K562 (cell line): ENCODE data around the gene MTMR4. TPM values are rescaled to one million over a fixed set of nuclear protein-coding genes. Genes with fewer than 3 reads are reported as not detected.

Source experiments
- ATAC-seq: fragments of 200-7000 bp; cut with Tn5 transposase; 3 replicates; pipeline ENCODE4 v1.9.1; 2020; ENCODE audit warnings: moderate library complexity
- BruUV-seq: library from RNA; stranded (reverse); fragments of 400-500 nt; replicated peaks from 2 replicates; lab custom pipeline; 2021; lab: Mats Ljungman, UMichigan
- CTCF ChIA-PET: fragments of 300-600 bp; formaldehyde crosslinking; extraction: SDS; loops from one replicate; lab custom pipeline; 2021; ENCODE audit warnings: low intra/inter-chr PET ratio; lab: Yijun Ruan, JAX
- POLR2A ChIA-PET: fragments of 300-600, 350-650 bp; sonication (Branson Sonifier 250); formaldehyde crosslinking; extraction: SDS; loops from one replicate; lab custom pipeline; 2021; ENCODE audit warnings: antibody characterized with exemption, inconsistent platforms; lab: Yijun Ruan, JAX
- DNase-seq, 4 experiments: peaks; one replicate each; pipeline versions ENCODE4 v3.0.0 to v3.0.0-alpha.2; 2011 to 2018; ENCODE audit warnings: low spot score in 3 of 4, mixed read lengths in 3 of 4; ENCODE audit errors: extremely low read depth in 1 of 4
- FAIRE-seq: peaks from 2 replicates; lab custom pipeline; 2011; peaks lifted over from hg19 to GRCh38; lab: Jason Lieb, UNC
- H2AFZ ChIP-seq: 2 replicates; pipeline ENCODE4 v1.6.0; 2011; ENCODE audit warnings: low read depth, low read length, control low read depth, inconsistent platforms
- H3K27ac ChIP-seq: fragments of 200-600 bp; 3 replicates; pipeline ENCODE4 v1.8.0; 2011; ENCODE audit warnings: low read depth, mild to moderate bottlenecking, control low read depth, inconsistent platforms, low read length, moderate library complexity, mixed read lengths; ENCODE audit errors: extremely low read depth
- H3K27me3 ChIP-seq, 2 experiments: fragments of 300-600 bp in 1 of 2; 2 replicates in 1 of 2; 3 replicates in 1 of 2; pipeline versions ENCODE4 v1.6.0 to v1.8.0; 2011; ENCODE audit warnings: inconsistent platforms in 2 of 2, low read length in 2 of 2, mild to moderate bottlenecking in 1 of 2, mixed read lengths in 1 of 2, moderate library complexity in 1 of 2; ENCODE audit not compliant: control insufficient read depth in 2 of 2, insufficient read depth in 2 of 2
- H3K36me3 ChIP-seq: fragments of 300-600 bp; 3 replicates; pipeline ENCODE4 v1.8.0; 2011; ENCODE audit warnings: mild to moderate bottlenecking, low read length, inconsistent platforms; ENCODE audit not compliant: control insufficient read depth, insufficient read depth
- H3K4me1 ChIP-seq, 2 experiments: fragments of 200-600 bp in 1 of 2; replicated peaks in 1 of 2; 2 replicates in 1 of 2; 3 replicates in 1 of 2; pipeline versions ENCODE4 v1.5.1 to v1.8.0; 2011; ENCODE audit warnings: inconsistent platforms in 2 of 2, low read length in 2 of 2, mild to moderate bottlenecking in 1 of 2, mixed read lengths in 1 of 2, moderate library complexity in 1 of 2; ENCODE audit not compliant: control insufficient read depth in 2 of 2, insufficient read depth in 2 of 2
- H3K4me2 ChIP-seq: 2 replicates; pipeline ENCODE4 v1.6.1; 2011; ENCODE audit warnings: low read length, control low read depth, inconsistent platforms, mixed read lengths; ENCODE audit not compliant: insufficient read depth
- H3K4me3 ChIP-seq: fragments of 200-600 bp; sonication (generic), shearing (Covaris generic); 2 replicates; pipeline ENCODE4 v1.5.1; 2016; ENCODE audit warnings: control low read depth, inconsistent platforms
- H3K79me2 ChIP-seq: fragments of 200-600 bp; 3 replicates; pipeline ENCODE4 v1.8.0; 2011; ENCODE audit warnings: low read length, inconsistent platforms; ENCODE audit not compliant: control insufficient read depth, insufficient read depth
- H3K9ac ChIP-seq, 2 experiments: 2 replicates each; pipeline versions ENCODE4 v1.6.0 to v1.6.1; 2011; ENCODE audit warnings: low read depth in 2 of 2, low read length in 2 of 2, control low read depth in 1 of 2, inconsistent platforms in 1 of 2, mild to moderate bottlenecking in 1 of 2, mixed read lengths in 1 of 2; ENCODE audit not compliant: insufficient read depth in 1 of 2
- H3K9me1 ChIP-seq: one replicate; pipeline ENCODE4 v1.6.0; 2011; ENCODE audit warnings: inconsistent platforms, mild to moderate bottlenecking, low read length, moderate library complexity; ENCODE audit not compliant: control insufficient read depth, insufficient read depth
- H3K9me3 ChIP-seq: replicated peaks from 2 replicates; pipeline ENCODE4 v1.5.1; 2011; ENCODE audit warnings: low read depth, low read length, inconsistent platforms; ENCODE audit not compliant: control insufficient read depth, insufficient read depth
- H4K20me1 ChIP-seq: replicated peaks from 2 replicates; pipeline ENCODE4 v1.6.1; 2011; ENCODE audit warnings: low read length, inconsistent platforms, mixed read lengths; ENCODE audit not compliant: control insufficient read depth, insufficient read depth
- ATF7 ChIP-seq: fragments of 450-650 bp; IDR thresholded peaks from 2 replicates; pipeline ENCODE4 v1.7.1; 2014; ENCODE audit warnings: mild to moderate bottlenecking, moderate library complexity
- DIDO1 ChIP-seq: fragments of 450-650 bp; IDR thresholded peaks from 2 replicates; pipeline ENCODE4 v1.6.1; 2016; ENCODE audit warnings: low read depth, missing biosample characterization, missing genetic modification characterization
- JUN ChIP-seq, 2 experiments: sonication (generic) in 1 of 2; formaldehyde crosslinking in 1 of 2; IDR thresholded peaks; 2 replicates each; pipeline versions ENCODE4 v1.6.1 to v1.8.0; 2012 to 2022; ENCODE audit warnings: borderline replicate concordance in 2 of 2, mild to moderate bottlenecking in 2 of 2, improper control_type of control experiment in 1 of 2, low read depth in 1 of 2, low read length in 1 of 2, missing genetic modification reagents in 1 of 2
- NBN ChIP-seq: fragments of 450-650 bp; IDR thresholded peaks from 2 replicates; pipeline ENCODE4 v1.6.1; 2016; ENCODE audit warnings: low read depth, mild to moderate bottlenecking
- NFATC3 ChIP-seq: fragments of 450-650 bp; IDR thresholded peaks from 2 replicates; pipeline ENCODE4 v1.6.1; 2017; ENCODE audit warnings: mild to moderate bottlenecking
- NRF1 ChIP-seq, 2 experiments: fragments of 450-650 bp; IDR thresholded peaks in 1 of 2; conservative IDR thresholded peaks in 1 of 2; 2 replicates each; pipeline ENCODE4 v1.6.1; 2014; ENCODE audit warnings: mild to moderate bottlenecking in 2 of 2
- PHF8 ChIP-seq: fragments of 200-600 bp; sonication (generic); IDR thresholded peaks from 2 replicates; pipeline ENCODE4 v1.6.1; 2012; ENCODE audit warnings: mixed run types, mild to moderate bottlenecking, inconsistent platforms, low read length, moderate library complexity, borderline replicate concordance
- SP1 ChIP-seq: sonication (generic); formaldehyde crosslinking; IDR thresholded peaks from 2 replicates; pipeline ENCODE4 v1.8.1; 2022; ENCODE audit warnings: mild to moderate bottlenecking, missing genetic modification reagents
- TFAP4 ChIP-seq: sonication (generic); formaldehyde crosslinking; IDR thresholded peaks from 2 replicates; pipeline ENCODE4 v1.8.0; 2022; ENCODE audit warnings: missing genetic modification reagents, mild to moderate bottlenecking, moderate library complexity, borderline replicate concordance
- ZNF263 ChIP-seq: sonication (generic); formaldehyde crosslinking; IDR thresholded peaks from 2 replicates; pipeline ENCODE4 v1.8.0; 2022; ENCODE audit warnings: mild to moderate bottlenecking, missing genetic modification reagents, borderline replicate concordance
- WGBS: fragments of 100-300 bp; shearing (Covaris generic); methylation state at CpG from one replicate; pipeline ENCODE4 v1.1.6; 2016; ENCODE audit warnings: low coverage, mixed read lengths; ENCODE audit not compliant: insufficient coverage; ENCODE audit errors: missing lambda C conversion rate; 5-methylcytosine and 5-hydroxymethylcytosine counted together
- in situ Hi-C: fragments of 300-500 bp; cut with MboI; formaldehyde crosslinking; loops from 4 replicates; pipeline ENCODE4 v1.15.0; 2018; ENCODE audit warnings: inconsistent platforms, mixed read lengths
- intact Hi-C: fragments of 100-400 bp; cut with micrococcal nuclease; formaldehyde crosslinking; loops from 2 replicates; pipeline ENCODE4 v1.14.2; 2022
- polyA plus RNA-seq, 8 experiments: library from polyadenylated mRNA; depleted of rRNA in 4 of 8; stranded (reverse) in 5 of 8; unstranded in 3 of 8; fragments of >200 nt; fragmentation: Nextera tagmentation in 2 of 8; fragmentation: Illumina TruSeq in 1 of 8; extraction: Ambion mirVana in 2 of 8; extraction: Trizol in 1 of 8; gene quantifications; 2 replicates each; pipeline versions ENCODE4 v1.2.1 to v1.2.3, GENCODE V29; 2011 to 2014; ENCODE audit warnings: inconsistent platforms in 1 of 8, missing spikeins in 1 of 8
- total RNA-seq, 7 experiments: library from RNA; depleted of rRNA in 6 of 7; stranded (reverse); fragments of >200 nt in 6 of 7; fragmentation: Illumina TruSeq in 2 of 7; extraction: Trizol in 2 of 7; gene quantifications; 2 replicates each; pipeline versions ENCODE4 v1.2.1 to v1.2.3, GENCODE V29; 2011 to 2021; ENCODE audit warnings: low replicate concordance in 1 of 7
- TF ChIP-seq, protein P1 (sequence below): sonication (generic); formaldehyde crosslinking; IDR thresholded peaks from 2 replicates; pipeline ENCODE4 v1.9.0; 2022; ENCODE audit warnings: mild to moderate bottlenecking, missing genetic modification reagents
- TF ChIP-seq, protein P2 (sequence below): fragments of 450-650 bp; conservative IDR thresholded peaks from 2 replicates; pipeline ENCODE4 v1.6.1; 2016; ENCODE audit warnings: missing genetic modification characterization, low read depth, mild to moderate bottlenecking, missing compliant biosample characterization, moderate library complexity
- TF ChIP-seq, protein P3 (sequence below): fragments of 450-650 bp; formaldehyde crosslinking; IDR thresholded peaks from 2 replicates; pipeline ENCODE4 v1.4.0; 2020; ENCODE audit warnings: mild to moderate bottlenecking, moderate library complexity
- TF ChIP-seq, protein P4 (sequence below): fragments of 450-650 bp; formaldehyde crosslinking; IDR thresholded peaks from 2 replicates; pipeline ENCODE4 v1.4.0; 2020; ENCODE audit warnings: mild to moderate bottlenecking, moderate library complexity

Gene MTMR4
- total and polyA plus RNA-seq, 9 of the 15 experiments (the other 6 are each of a cell fraction or from before 2014, with no cell fraction given): 8.8 to 45.7 (median 28.7) TPM

DNA sequence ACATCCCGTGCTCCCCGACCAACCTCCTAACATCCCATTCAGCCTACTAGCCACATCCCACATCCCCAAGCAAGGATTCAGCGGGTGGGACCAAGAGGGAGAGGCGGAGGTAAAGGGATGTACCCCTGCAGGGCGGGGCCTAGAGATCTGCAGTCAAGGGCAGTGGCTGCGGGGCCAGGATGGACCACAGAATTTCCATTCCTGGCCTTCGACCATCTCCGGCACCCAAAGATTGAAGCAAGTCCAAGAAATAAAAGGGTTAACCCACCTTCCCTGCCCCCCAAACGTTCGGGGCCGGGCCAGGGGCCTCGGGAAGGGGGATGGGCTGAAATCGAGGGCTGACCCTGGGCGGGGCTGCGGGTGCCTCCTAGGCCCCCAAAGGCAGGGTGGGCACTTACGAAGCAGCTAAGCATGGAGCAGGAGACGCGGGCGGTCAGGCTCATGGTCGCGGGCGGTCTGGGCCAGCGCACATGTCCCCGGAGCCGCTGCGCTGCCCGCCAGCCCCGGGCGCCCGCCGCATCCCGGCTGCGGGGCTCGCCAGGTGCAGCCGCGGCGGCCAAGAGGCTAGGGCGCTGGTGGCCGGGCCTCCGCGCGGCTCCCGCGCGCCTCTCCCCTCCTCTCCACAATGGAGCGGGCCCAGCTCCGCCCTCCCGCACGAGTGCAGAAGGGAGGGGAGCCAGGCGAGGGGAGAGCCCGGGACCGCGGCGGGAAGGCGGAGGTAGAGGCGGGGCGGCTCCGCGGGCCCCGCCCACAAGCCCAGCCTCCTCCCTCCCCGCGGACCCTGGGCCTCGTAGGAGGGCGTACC is at the start of gene MTMR4 (continued):
- TF ChIP-seq ATF7 (peak; percentile 67), TFAP4 (CRISPR knock-in tag) (peak; percentile 33; the same call in 1 of the 2 replicates), ZNF263 (CRISPR knock-in tag) (peak; percentile 32; the same call in 1 of the 2 replicates), PHF8 (peak; percentile 72; the same call in 1 of the 2 replicates), SP1 (CRISPR knock-in tag) (peak; percentile 43; the same call in 1 of the 2 replicates), NRF1 (conservative IDR thresholded peaks at IDR 0.05 in 1 of 2, IDR thresholded peaks at IDR 0.05 in 1 of 2) (peak in 1 of 2 experiments; percentile 44; a peak in 2 of 4 replicates)
- TF ChIP-seq, protein P1, sequence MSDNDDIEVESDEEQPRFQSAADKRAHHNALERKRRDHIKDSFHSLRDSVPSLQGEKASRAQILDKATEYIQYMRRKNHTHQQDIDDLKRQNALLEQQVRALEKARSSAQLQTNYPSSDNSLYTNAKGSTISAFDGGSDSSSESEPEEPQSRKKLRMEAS (CRISPR knock-in tag): no peak; the same call in 1 of the 2 replicates

DNA sequence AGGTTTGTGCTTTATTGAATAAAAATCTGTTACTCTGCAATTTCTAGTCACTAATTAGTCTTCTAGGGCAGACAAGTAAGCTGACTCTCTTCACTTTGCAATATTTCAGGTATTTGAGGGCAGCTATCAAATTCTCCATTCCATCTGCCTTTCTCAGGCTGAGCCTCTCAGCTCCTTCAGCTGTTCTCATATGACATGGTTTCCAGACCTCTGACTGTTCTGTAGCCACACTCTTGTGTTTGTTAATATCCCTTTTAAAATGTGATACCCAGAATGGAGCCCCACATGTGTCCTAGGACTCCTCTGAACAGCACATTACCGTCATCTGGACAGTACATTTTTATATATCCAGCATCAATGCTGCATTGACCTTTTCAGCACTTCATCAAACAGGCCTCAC is 46.1 kb upstream of the MTMR4 start:
- Histone ChIP-seq H3K9ac (no peak overlapping the region), H3K4me2 (no peak overlapping the region), H3K27me3 (peaks cover 4 to 10% of the 10 kb centered on the region in 2 experiments; a peak in 3 of 5 replicates), H3K79me2 (no peaks in the 10 kb centered on the region), H3K27ac (no peak overlapping the region), H4K20me1 (no peaks in the 10 kb centered on the region), H3K9me3 (no peaks in the 10 kb centered on the region), H2AFZ (no peak overlapping the region), H3K4me3 (no peak overlapping the region), H3K36me3 (no peaks in the 10 kb centered on the region), H3K4me1 (no peaks in the 10 kb centered on the region), H3K9me1 (no peaks in the 10 kb centered on the region)
- WGBS: 0% methylated on average over 1 of the region's 1 CpG
- CTCF ChIA-PET: no interaction called here
- in situ Hi-C loops (no loop called here), intact Hi-C loops (no loop called here)
- BruUV-seq: no TSS peak
- POLR2A ChIA-PET: interaction anchor here (0.6 to 2.5 kb wide), 3 partner anchors 64 to 118 kb away, joined by 3 to 6 read pairs (median 3); no protein-coding TSS in a partner anchor
- FAIRE-seq: no peak
- DNase-seq: no peak
- ATAC-seq: no peak
- TF ChIP-seq NFATC3 (no peak), NBN (no peak), JUN (IDR thresholded peaks at IDR 0.05; ENCODE audit: borderline replicate concordance, low read depth, low read length) (no peak), JUN (CRISPR knock-in tag; IDR thresholded peaks at IDR 0.05; ENCODE audit: borderline replicate concordance) (no peak), DIDO1 (tag) (no peak)
- TF ChIP-seq, protein P2, sequence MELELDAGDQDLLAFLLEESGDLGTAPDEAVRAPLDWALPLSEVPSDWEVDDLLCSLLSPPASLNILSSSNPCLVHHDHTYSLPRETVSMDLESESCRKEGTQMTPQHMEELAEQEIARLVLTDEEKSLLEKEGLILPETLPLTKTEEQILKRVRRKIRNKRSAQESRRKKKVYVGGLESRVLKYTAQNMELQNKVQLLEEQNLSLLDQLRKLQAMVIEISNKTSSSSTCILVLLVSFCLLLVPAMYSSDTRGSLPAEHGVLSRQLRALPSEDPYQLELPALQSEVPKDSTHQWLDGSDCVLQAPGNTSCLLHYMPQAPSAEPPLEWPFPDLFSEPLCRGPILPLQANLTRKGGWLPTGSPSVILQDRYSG: no peak
- TF ChIP-seq, protein P3, sequence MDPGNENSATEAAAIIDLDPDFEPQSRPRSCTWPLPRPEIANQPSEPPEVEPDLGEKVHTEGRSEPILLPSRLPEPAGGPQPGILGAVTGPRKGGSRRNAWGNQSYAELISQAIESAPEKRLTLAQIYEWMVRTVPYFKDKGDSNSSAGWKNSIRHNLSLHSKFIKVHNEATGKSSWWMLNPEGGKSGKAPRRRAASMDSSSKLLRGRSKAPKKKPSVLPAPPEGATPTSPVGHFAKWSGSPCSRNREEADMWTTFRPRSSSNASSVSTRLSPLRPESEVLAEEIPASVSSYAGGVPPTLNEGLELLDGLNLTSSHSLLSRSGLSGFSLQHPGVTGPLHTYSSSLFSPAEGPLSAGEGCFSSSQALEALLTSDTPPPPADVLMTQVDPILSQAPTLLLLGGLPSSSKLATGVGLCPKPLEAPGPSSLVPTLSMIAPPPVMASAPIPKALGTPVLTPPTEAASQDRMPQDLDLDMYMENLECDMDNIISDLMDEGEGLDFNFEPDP: no peak
- TF ChIP-seq, protein P4, sequence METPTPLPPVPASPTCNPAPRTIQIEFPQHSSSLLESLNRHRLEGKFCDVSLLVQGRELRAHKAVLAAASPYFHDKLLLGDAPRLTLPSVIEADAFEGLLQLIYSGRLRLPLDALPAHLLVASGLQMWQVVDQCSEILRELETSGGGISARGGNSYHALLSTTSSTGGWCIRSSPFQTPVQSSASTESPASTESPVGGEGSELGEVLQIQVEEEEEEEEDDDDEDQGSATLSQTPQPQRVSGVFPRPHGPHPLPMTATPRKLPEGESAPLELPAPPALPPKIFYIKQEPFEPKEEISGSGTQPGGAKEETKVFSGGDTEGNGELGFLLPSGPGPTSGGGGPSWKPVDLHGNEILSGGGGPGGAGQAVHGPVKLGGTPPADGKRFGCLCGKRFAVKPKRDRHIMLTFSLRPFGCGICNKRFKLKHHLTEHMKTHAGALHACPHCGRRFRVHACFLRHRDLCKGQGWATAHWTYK (CRISPR knock-in tag): no peak
